HG02852 (cell line): Measurements from ENCODE around the gene ICAM5.

Experiments used
- ATAC-seq: cut with Tn5 transposase; IDR thresholded peaks from one replicate; pipeline ENCODE4 v1.9.1; 2021; ENCODE audit warnings: mild to moderate bottlenecking, moderate library complexity; ENCODE audit not compliant: unreplicated experiment

Gene ICAM5

GRCh38 chr19:10339380-10339960 lies 49.7 kb downstream of the ICAM5 start, which contains the start of gene ICAM3:
TSS of gene ICAM3 (minus strand) at chr19:10339624. CDS start at chr19:10339614, 10 bp downstream.
- ATAC-seq, result peak; percentile 75

GRCh38 chr19:10339977-10340376 lies 50.2 kb downstream of the ICAM5 start:
- no peak for ATAC-seq

GRCh38 chr19:10343495-10343894 lies 53.7 kb downstream of the ICAM5 start:
- no peak for ATAC-seq

GRCh38 chr19:10344780-10345179 lies 55.0 kb downstream of the ICAM5 start:
- no peak for ATAC-seq
